Stimulated activated CD4-positive, alpha-beta T cell treated with anti-CD3 and anti-CD28 coated beads, Interleukin-15, amount 100 ng/mL, for 48 hours (primary cell): ENCODE results near the gene NCOA7.
A peak's percentile ranks its signal among the peaks of the same experiment; 100 is the strongest.
"Not testable (repeated sequence)": the region's sequence is repeated elsewhere in the genome, so short reads cannot be mapped to it uniquely, and the experiment has no call there.

Experiments
- DNase-seq, 2 donors: peaks; one replicate each; pipeline ENCODE4 v3.0.0-alpha.2; 2020; ENCODE audit warnings: low read depth in 2 of 2

Gene NCOA7

GRCh38 chr6:125869427-125869826 is 78.7 kb downstream of the NCOA7 start:
- no peak for DNase-seq

DNA sequence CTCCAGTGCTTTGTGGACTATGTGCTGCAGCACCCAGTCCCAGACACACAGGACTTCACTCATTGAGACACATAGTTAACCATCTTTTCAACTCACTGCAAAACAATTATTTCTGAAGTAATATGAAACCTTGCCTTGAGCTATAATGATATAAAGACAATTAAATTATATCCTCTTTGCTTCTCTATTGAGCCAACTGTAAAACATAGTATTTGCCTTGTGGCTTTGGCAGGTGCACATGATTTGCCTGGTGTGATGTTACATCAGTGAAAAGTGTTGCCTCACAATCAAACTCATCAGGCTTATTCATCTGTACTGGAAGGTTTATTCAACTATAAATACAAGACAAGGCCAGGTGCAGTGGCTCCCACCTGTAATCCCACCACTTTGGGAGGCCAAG is 80.6 kb downstream of the NCOA7 start:
- DNase-seq, result no peak

GRCh38 chr6:125872259-125872921 is 81.6 kb downstream of the NCOA7 start:
- no peak for DNase-seq

GRCh38 chr6:125882243-125882642 is 91.5 kb downstream of the NCOA7 start:
- DNase-seq, result no peak

GRCh38 chr6:125884634-125885371 is 94.0 kb downstream of the NCOA7 start:
- no peak for DNase-seq

DNA sequence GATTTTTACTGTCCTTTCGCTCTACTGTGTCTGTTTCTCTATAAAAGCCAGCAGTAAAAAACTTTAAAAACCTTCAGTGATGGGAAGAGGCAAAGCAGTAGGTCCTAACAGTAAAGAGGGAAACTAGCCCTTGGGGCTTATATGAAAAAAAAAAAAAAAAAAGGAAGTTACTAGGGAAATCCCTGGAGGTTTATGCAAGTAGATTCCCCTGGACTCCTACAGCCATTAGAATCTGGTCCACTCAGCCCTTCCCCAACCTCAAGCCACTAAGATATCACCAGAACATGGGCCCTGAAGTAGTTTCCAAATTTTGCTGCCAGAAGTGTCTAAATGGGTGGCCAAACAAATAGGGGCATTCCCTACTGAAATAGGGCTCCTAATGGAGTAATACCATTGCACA is 95.3 kb downstream of the NCOA7 start:
- DNase-seq, result no peak

DNA sequence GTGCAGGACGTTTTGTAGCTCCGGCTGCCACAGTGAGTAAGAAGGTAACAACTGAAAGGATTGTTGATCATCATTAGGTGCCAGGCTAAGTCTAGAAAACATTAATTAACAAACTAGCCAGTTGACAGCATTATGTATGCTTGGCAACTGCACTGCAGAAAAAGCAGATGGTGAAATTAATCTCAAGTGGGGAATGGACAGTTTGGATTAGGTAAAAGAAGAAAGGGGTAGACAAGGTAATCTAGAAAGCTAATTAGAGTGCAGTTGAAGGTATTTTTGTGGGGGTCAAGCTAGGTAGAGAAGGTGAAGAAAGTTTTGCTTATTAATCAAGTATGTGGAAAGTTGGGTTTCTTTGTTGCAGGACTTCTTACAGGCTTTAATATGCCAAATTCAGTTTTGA is 96.2 kb downstream of the NCOA7 start:
- no peak for DNase-seq

- no peak for DNase-seq
Observed at GRCh38 chr6:125887372-125887771, 96.6 kb downstream of the NCOA7 start.

GRCh38 chr6:125888989-125889656 is 98.4 kb downstream of the NCOA7 start:
- DNase-seq, result peak in 1 of 2 donors; percentile 19

- DNase-seq, result no peak
Observed at GRCh38 chr6:125899726-125900182, 109.0 kb downstream of the NCOA7 start.

GRCh38 chr6:125904871-125905270 is 114.1 kb downstream of the NCOA7 start:
- peak; percentile 42 to 47 for DNase-seq

DNA sequence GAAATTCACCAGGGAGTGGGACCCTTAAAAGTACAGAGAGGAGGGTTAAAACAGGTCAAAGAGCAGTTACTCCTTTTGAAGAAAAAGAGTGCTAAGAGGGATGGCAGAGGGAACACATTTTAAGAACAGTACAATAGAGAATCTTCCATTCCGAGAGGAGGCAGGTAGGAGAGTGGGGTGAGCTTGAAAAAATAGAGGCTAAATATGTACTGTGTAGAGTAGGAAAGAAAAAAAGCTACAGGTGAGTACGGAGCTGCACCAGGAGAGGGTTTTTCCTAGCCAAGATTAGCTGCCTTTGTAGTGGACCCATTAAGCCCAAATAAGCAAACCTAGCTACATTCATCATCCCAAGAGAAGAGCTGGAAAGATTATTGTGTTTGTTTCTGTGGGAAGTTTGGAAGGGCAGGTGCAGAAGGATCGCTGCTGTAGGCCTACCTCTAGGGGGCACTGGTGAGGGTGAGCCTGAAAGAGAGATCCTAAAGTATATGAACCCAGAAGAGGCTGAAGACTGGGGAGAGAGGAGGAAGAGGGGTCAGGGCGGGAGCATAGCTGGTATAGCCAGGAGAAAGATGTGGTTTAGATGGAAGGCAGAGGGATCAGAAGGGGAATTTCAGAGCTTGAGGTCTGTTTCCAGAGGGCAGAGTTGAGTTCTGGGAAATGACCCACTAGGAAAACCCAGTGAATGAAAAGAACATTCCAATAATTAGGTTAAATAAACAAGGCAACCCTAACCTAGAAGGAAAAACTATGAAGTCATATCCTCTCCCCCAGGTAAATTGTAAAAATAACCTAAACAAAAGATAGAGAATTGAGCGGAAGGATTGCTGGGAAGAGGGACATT is 115.6 kb downstream of the NCOA7 start:
- DNase-seq, result peak in 1 of 2 donors; percentile 39

DNA sequence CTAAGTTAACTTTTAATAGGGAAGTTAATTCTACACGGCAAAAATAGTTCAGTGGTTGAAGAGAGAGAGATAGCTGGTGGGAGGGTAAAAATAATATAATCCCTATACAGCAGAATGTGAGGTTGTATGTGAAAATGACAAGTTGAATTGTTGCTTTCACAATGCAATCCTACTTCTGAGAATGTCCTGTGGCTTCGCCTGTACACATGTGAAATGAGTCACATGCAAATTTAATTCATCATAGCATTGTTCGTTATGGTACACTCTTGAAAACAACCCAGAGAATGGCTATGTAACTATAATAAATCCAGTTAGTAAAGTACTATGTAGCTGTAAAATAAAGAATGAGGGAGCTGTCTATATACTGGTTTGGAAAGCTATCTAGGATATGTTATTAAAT is 119.8 kb downstream of the NCOA7 start:
- no peak for DNase-seq

GRCh38 chr6:125911051-125911451 is 120.3 kb downstream of the NCOA7 start:
- not testable (repeated sequence) for DNase-seq

- not testable (repeated sequence) for DNase-seq
Observed at GRCh38 chr6:125912430-125912829, 121.7 kb downstream of the NCOA7 start.

GRCh38 chr6:125913145-125913544 is 122.4 kb downstream of the NCOA7 start:
- no peak for DNase-seq

GRCh38 chr6:125913864-125914351 is 123.1 kb downstream of the NCOA7 start:
- no peak for DNase-seq

- no peak for DNase-seq
Observed at GRCh38 chr6:125918230-125918629, 127.5 kb downstream of the NCOA7 start.

DNA sequence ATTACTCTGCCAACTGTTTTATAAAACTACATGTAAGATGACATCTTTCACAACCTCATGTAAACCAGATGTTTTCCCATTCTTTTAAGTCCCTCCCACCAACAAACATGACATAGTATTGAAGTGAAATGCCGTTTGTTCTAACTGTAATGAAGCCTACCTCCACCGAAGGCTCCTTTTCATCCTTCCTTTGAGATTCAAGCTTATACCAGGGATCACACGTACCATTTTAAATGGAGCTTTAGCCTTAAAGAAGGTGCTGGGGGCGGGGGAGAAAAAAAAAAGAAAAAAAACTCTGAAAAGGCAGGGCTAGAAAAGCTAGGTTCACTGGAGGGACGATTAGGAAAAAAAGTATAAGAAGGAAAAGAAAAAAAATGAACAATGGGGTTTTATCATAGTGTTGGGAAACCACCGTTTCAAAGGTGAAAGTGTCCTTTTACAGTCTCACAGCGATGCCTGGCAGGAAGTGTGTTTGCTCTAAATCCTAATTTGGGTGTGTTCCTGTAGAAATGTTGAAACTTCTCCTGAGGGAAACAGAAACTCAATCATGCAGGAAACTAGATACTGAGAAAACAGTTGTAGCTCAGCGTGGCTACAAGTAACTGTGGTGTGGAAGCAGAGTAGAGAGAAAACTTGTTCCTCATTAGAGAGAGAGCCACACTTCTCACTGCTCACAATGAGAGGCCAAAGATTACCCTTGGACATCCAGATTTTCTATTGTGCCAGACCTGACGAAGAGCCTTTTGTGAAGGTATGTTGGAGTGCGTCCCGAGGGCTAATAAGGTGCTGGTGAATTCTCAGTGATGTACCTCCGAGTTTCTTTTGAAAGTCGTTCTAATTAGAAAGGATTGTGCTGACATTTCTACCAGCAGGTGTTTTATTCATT is 128.2 kb downstream of the NCOA7 start:
- peak; percentile 25 to 29 for DNase-seq

DNA sequence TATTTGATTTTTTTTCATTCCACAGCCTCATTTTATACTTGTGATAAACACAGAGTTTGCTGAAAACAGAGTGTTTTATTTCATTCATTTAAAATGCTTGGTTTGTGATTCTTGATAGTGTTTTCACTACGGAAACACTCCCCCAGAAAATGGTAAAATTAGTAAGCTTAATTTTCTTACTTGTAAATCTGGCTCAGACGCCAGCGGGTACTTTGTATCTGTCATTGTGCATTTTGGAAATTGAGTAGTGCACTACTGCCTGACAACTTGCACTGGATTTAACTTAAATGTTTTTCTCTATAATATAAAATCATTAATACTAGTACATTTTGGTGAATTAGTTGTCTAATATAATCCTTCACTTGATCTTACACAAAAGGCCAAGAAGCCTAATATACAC is 128.9 kb downstream of the NCOA7 start:
- DNase-seq, result no peak
